Mesenchymal stem cell (in vitro differentiated cells and primary cell): ENCODE measurements around the gene ADCK2.

Experiments
- DNase-seq: peaks from one replicate; pipeline ENCODE4 v3.0.0-alpha.2; 2013
- H2AFZ ChIP-seq: one replicate; pipeline ENCODE4 v1.6.1; 2013; ENCODE audit warnings: low read depth, mild to moderate bottlenecking, control low read depth, inconsistent platforms, low read length, moderate library complexity
- H2AK5ac ChIP-seq: 2 replicates; pipeline ENCODE4 v1.6.1; 2013; ENCODE audit warnings: low read length, moderate library complexity, mild to moderate bottlenecking, inconsistent platforms; ENCODE audit not compliant: severe bottlenecking
- H2BK120ac ChIP-seq: one replicate; pipeline ENCODE4 v1.6.1; 2013; ENCODE audit warnings: low read depth, mild to moderate bottlenecking, inconsistent platforms, low read length, moderate library complexity
- H2BK12ac ChIP-seq, 2 experiments: one replicate each; pipeline ENCODE4 v1.6.1; 2013; ENCODE audit warnings: inconsistent platforms in 2 of 2, low read length in 2 of 2, mild to moderate bottlenecking in 2 of 2, moderate library complexity in 2 of 2, control low read depth in 1 of 2
- H2BK15ac ChIP-seq: one replicate; pipeline ENCODE4 v1.6.1; 2013; ENCODE audit warnings: mild to moderate bottlenecking, low read depth, inconsistent platforms; ENCODE audit not compliant: poor library complexity, severe bottlenecking
- H2BK5ac ChIP-seq: 2 replicates; pipeline ENCODE4 v1.6.1; 2013; ENCODE audit warnings: low read depth, mild to moderate bottlenecking, low read length, control low read depth, inconsistent platforms; ENCODE audit not compliant: poor library complexity, severe bottlenecking
- H3K14ac ChIP-seq, 2 experiments: one replicate each; pipeline ENCODE4 v1.6.1; 2013; ENCODE audit warnings: inconsistent platforms in 2 of 2, low read length in 2 of 2, control low read depth in 1 of 2, mild to moderate bottlenecking in 1 of 2, moderate library complexity in 1 of 2
- H3K18ac ChIP-seq, 2 experiments: one replicate each; pipeline ENCODE4 v1.6.1; 2013; ENCODE audit warnings: inconsistent platforms in 2 of 2, low read length in 2 of 2, control low read depth in 1 of 2, low read depth in 1 of 2, mild to moderate bottlenecking in 1 of 2
- H3K23ac ChIP-seq, 2 experiments: one replicate each; pipeline ENCODE4 v1.6.1; 2013; ENCODE audit warnings: inconsistent platforms in 2 of 2, low read length in 2 of 2, mild to moderate bottlenecking in 2 of 2, moderate library complexity in 2 of 2, control low read depth in 1 of 2
- H3K27ac ChIP-seq: 2 replicates; pipeline ENCODE4 v1.5.1; 2013; ENCODE audit warnings: mild to moderate bottlenecking, moderate library complexity, low read length, control low read depth, inconsistent platforms; ENCODE audit not compliant: poor library complexity, severe bottlenecking
- H3K27me3 ChIP-seq, 2 experiments: 2 replicates each; pipeline versions ENCODE4 v1.6.1 to v1.7.0; 2013; ENCODE audit warnings: low read length in 2 of 2, mild to moderate bottlenecking in 2 of 2, moderate library complexity in 2 of 2, control low read depth in 1 of 2, inconsistent platforms in 1 of 2; ENCODE audit not compliant: control insufficient read depth in 1 of 2, insufficient read depth in 1 of 2
- H3K36me3 ChIP-seq, 2 experiments: 2 replicates each; pipeline versions ENCODE4 v1.6.1 to v1.7.0; 2013; ENCODE audit warnings: low read length in 2 of 2, control low read depth in 1 of 2, inconsistent platforms in 1 of 2, low read depth in 1 of 2, mild to moderate bottlenecking in 1 of 2; ENCODE audit not compliant: insufficient read depth in 2 of 2, control insufficient read depth in 1 of 2
- H3K4ac ChIP-seq, 2 experiments: one replicate each; pipeline ENCODE4 v1.6.1; 2013; ENCODE audit warnings: inconsistent platforms in 2 of 2, low read length in 2 of 2, mild to moderate bottlenecking in 2 of 2, moderate library complexity in 2 of 2, control low read depth in 1 of 2, low read depth in 1 of 2
- H3K4me1 ChIP-seq: 2 replicates; pipeline ENCODE4 v1.6.1; 2013; ENCODE audit warnings: low read depth, low read length, control low read depth; ENCODE audit not compliant: control insufficient read depth, insufficient read depth
- H3K4me2 ChIP-seq: 2 replicates; pipeline ENCODE4 v1.6.1; 2013; ENCODE audit warnings: low read length, mild to moderate bottlenecking, inconsistent platforms; ENCODE audit not compliant: poor library complexity, severe bottlenecking
- H3K4me3 ChIP-seq, 2 experiments: 2 replicates each; pipeline versions ENCODE4 v1.5.1 to v1.7.0; 2013; ENCODE audit warnings: low read length in 2 of 2, mild to moderate bottlenecking in 2 of 2, control low read depth in 1 of 2, low read depth in 1 of 2; ENCODE audit not compliant: insufficient read depth in 1 of 2
- H3K79me1 ChIP-seq: replicated peaks from 2 replicates; pipeline ENCODE4 v1.6.1; 2013; ENCODE audit warnings: mild to moderate bottlenecking, control low read depth, low read length, inconsistent platforms; ENCODE audit not compliant: poor library complexity, severe bottlenecking
- H3K9ac ChIP-seq: 2 replicates; pipeline ENCODE4 v1.7.0; 2013; ENCODE audit warnings: mild to moderate bottlenecking, low read length, moderate library complexity
- H3K9me3 ChIP-seq: 2 replicates; pipeline ENCODE4 v1.7.0; 2013; ENCODE audit warnings: mild to moderate bottlenecking, low read length; ENCODE audit not compliant: control insufficient read depth
- H4K8ac ChIP-seq: one replicate; pipeline ENCODE4 v1.6.1; 2013; ENCODE audit warnings: inconsistent platforms, mild to moderate bottlenecking, low read length, moderate library complexity
- H4K91ac ChIP-seq: one replicate; pipeline ENCODE4 v1.6.1; 2013; ENCODE audit warnings: mild to moderate bottlenecking, low read length, inconsistent platforms
- WGBS: methylation state at CpG from one replicate; pipeline ENCODE4 v1.1.7; 2013; ENCODE audit warnings: mixed read lengths; 5-methylcytosine and 5-hydroxymethylcytosine counted together

The ADCK2 gene

DNA sequence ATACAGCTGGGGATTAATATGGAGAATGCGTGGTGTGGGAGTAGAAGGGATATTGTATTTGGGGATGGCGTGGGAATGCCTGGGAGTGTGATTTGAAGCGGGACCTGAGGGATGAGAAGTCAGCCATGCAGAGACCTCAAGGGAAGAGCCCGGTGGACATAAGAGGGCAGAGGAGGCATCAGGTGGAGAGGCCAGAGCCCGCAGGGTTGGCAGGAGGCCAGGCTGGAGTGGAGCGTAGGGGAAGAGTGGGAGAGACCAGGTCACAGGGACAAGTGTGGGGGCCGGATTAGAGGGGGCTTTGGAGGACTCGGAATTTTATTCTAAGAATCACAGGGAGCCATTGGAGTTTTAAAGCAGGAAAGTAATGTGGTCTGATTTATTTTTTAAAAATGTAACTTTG is 25.7 kb downstream of the ADCK2 start:
- H3K4me3 ChIP-seq = peak overlapping the region in 1 of 2 experiments; percentile 94
- H2BK12ac ChIP-seq = no peak overlapping the region
- H3K36me3 ChIP-seq = peaks cover 17 to 18% of the 10 kb centered on the region in 2 experiments
- H2BK15ac ChIP-seq = no peak overlapping the region
- no peaks in the 10 kb centered on the region for H3K27me3 ChIP-seq
- H3K4ac ChIP-seq = no peak overlapping the region
- no peak overlapping the region for H3K18ac ChIP-seq
- no peak for DNase-seq
- H3K4me2 ChIP-seq = no peak overlapping the region
- H2BK120ac ChIP-seq = no peak overlapping the region
- H3K79me1 ChIP-seq = peaks cover 11% of the 10 kb centered on the region
- no peak overlapping the region for H4K91ac ChIP-seq
- peaks cover 14% of the 10 kb centered on the region for H3K4me1 ChIP-seq
- H3K14ac ChIP-seq = no peak overlapping the region
- no peaks in the 10 kb centered on the region for H3K9me3 ChIP-seq
- H2BK5ac ChIP-seq = no peak overlapping the region
- no peak overlapping the region for H3K27ac ChIP-seq
- H2AFZ ChIP-seq = no peak overlapping the region
- 97% methylated on average over 8 of the region's 8 CpGs for WGBS
- no peak overlapping the region for H3K23ac ChIP-seq
- peak overlapping the region; percentile 95 for H3K9ac ChIP-seq
- H4K8ac ChIP-seq = no peak overlapping the region
- H2AK5ac ChIP-seq = no peak overlapping the region

DNA sequence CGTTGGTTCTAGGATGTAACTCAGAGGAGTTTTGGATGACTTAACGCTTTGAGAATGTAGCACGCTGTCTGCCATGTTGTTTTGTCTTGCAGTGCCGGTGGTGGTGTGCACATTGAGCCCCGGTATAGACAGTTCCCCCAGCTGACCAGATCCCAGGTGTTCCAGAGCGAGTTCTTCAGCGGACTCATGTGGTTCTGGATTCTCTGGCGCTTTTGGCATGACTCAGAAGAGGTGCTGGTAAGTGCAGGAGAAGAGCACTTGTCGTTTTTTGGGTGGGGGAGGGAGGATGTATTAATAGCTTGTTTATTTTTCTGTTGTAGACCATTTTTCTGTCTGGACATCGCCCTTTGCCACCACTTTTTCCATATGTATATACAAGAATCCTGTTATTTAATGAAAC is 30.0 kb downstream of the ADCK2 start:
- no peak overlapping the region for H2AFZ ChIP-seq
- no peak overlapping the region for H2BK12ac ChIP-seq
- peaks cover 10% of the 10 kb centered on the region for H3K4me1 ChIP-seq
- H3K27me3 ChIP-seq = no peaks in the 10 kb centered on the region
- no peak overlapping the region for H2BK15ac ChIP-seq
- WGBS = 90% methylated on average over 8 of the region's 10 CpGs
- H2BK5ac ChIP-seq = no peak overlapping the region
- no peak overlapping the region for H3K18ac ChIP-seq
- no peak overlapping the region for H4K91ac ChIP-seq
- no peak overlapping the region for H3K4ac ChIP-seq
- H3K36me3 ChIP-seq = peaks cover 20 to 39% of the 10 kb centered on the region in 2 experiments
- no peak overlapping the region for H2BK120ac ChIP-seq
- H2AK5ac ChIP-seq = no peak overlapping the region
- no peak overlapping the region for H3K4me2 ChIP-seq
- peak overlapping the region; percentile 23 for H3K27ac ChIP-seq
- DNase-seq = peak; percentile 6
- no peaks in the 10 kb centered on the region for H3K9me3 ChIP-seq
- H3K9ac ChIP-seq = no peak overlapping the region
- H3K4me3 ChIP-seq = no peak overlapping the region
- H4K8ac ChIP-seq = no peak overlapping the region
- H3K23ac ChIP-seq = no peak overlapping the region
- no peak overlapping the region for H3K14ac ChIP-seq
- peaks cover 17% of the 10 kb centered on the region for H3K79me1 ChIP-seq

DNA sequence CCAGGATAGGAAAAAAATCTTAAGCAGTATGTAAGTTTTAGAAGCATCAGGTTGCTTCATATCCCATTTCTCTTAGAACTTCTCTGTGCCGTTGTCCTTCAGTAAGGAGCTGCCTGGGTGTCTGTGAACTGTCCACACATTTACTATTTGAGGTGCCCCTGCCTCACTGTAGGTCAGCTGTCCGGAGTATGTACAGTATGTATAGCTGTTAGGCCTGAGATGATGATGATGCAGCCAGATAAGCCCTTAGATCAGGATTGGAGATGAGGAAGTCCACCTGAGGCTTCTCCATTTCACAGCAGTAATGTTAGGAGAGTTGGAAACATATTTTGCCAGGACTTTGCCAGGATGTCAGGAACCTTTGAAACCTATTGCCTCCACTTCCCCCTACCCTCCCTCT is 31.5 kb downstream of the ADCK2 start:
- no peak for DNase-seq
- 100% methylated on average over 2 of the region's 2 CpGs for WGBS
- Histone ChIP-seq H3K79me1 (peaks cover 17% of the 10 kb centered on the region), H3K27me3 (no peaks in the 10 kb centered on the region), H3K36me3 (peaks cover 20 to 39% of the 10 kb centered on the region in 2 experiments), H3K23ac (no peak overlapping the region), H3K4ac (no peak overlapping the region), H2BK12ac (no peak overlapping the region), H2AFZ (no peak overlapping the region), H4K91ac (no peak overlapping the region), H4K8ac (peak overlapping the region; percentile 40), H3K27ac (no peak overlapping the region), H2BK15ac (no peak overlapping the region), H3K9me3 (no peaks in the 10 kb centered on the region), H3K9ac (no peak overlapping the region), H3K4me1 (peaks cover 4% of the 10 kb centered on the region), H3K4me2 (no peak overlapping the region), H2BK120ac (no peak overlapping the region), H3K4me3 (no peak overlapping the region), H3K14ac (no peak overlapping the region), H3K18ac (no peak overlapping the region), H2BK5ac (no peak overlapping the region), H2AK5ac (no peak overlapping the region)

DNA sequence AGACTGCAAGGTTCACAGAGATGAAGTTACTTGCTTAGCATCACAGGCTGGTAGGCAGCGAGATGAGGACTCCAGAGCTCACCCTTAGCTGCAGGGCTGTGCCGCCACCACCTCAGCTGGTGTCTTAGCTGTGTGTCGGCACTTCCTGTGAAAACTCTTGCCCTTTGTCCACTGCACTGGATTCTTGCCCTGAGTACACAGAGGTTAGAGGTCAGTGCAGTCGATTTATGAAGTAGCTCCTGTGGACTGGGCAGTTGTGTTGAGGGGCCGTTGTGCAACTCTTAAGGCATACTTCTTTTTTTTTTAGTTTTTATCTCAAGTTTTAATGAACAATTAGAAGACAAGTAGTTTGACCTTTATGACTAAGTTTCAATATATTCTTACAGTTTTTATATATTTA is 34.4 kb downstream of the ADCK2 start:
- Histone ChIP-seq H3K36me3 (peaks cover 17 to 39% of the 10 kb centered on the region in 2 experiments), H4K8ac (peak overlapping the region; percentile 24), H2AFZ (no peak overlapping the region), H3K27ac (no peak overlapping the region), H3K4me3 (no peak overlapping the region), H3K4me1 (peaks cover 2% of the 10 kb centered on the region), H2AK5ac (no peak overlapping the region), H2BK15ac (no peak overlapping the region), H2BK5ac (no peak overlapping the region), H2BK12ac (no peak overlapping the region), H2BK120ac (no peak overlapping the region), H3K79me1 (peaks cover 15% of the 10 kb centered on the region), H4K91ac (peak overlapping the region; percentile 65), H3K23ac (no peak overlapping the region), H3K9me3 (no peaks in the 10 kb centered on the region), H3K27me3 (no peaks in the 10 kb centered on the region), H3K14ac (no peak overlapping the region), H3K4me2 (no peak overlapping the region), H3K9ac (no peak overlapping the region), H3K4ac (no peak overlapping the region), H3K18ac (no peak overlapping the region)
- WGBS = 86% methylated on average over 4 of the region's 5 CpGs
- no peak for DNase-seq
